K562 (cell line): Measurements from ENCODE around the gene LMNB1.

Experiments used
- CBFA2T2 ChIP-seq: fragments of 450-650 bp; conservative IDR thresholded peaks from 2 replicates; pipeline ENCODE4 v1.6.1; 2017; ENCODE audit warnings: mild to moderate bottlenecking
- ETV6 ChIP-seq, 3 experiments: fragments of 150-350 bp in 1 of 3; sonication (generic) in 1 of 3; formaldehyde crosslinking in 1 of 3; IDR thresholded peaks; 2 replicates each; pipeline versions ENCODE4 v1.6.1 to v1.8.0; 2014 to 2022; ENCODE audit warnings: borderline replicate concordance in 2 of 3, low read depth in 2 of 3, antibody characterized with exemption in 1 of 3, low read length in 1 of 3, mild to moderate bottlenecking in 1 of 3, missing genetic modification reagents in 1 of 3
- NFE2L1 ChIP-seq: fragments of 450-650 bp; IDR thresholded peaks from 2 replicates; pipeline ENCODE4 v1.6.1; 2016; ENCODE audit warnings: missing genetic modification characterization, low read depth, mild to moderate bottlenecking, missing compliant biosample characterization, moderate library complexity, borderline replicate concordance
- POLR2G ChIP-seq: fragments of 200-400 bp; formaldehyde crosslinking; IDR thresholded peaks from 2 replicates; pipeline ENCODE4 v1.6.1; 2017; ENCODE audit warnings: low read depth, mild to moderate bottlenecking, antibody characterized with exemption, low read length, moderate library complexity
- SP2 ChIP-seq: IDR thresholded peaks from 2 replicates; pipeline ENCODE4 v1.6.1; 2011; ENCODE audit warnings: mild to moderate bottlenecking, low read depth, low read length, moderate library complexity; ENCODE audit not compliant: poor library complexity, severe bottlenecking; ENCODE audit errors: extremely low read depth
- TAF1 ChIP-seq: IDR thresholded peaks from 2 replicates; pipeline ENCODE4 v1.6.1; 2011; ENCODE audit warnings: mild to moderate bottlenecking, low read length, moderate library complexity; ENCODE audit not compliant: insufficient read depth, control insufficient read depth, severe bottlenecking; ENCODE audit errors: extremely low read depth
- ZNF143 ChIP-seq: sonication (generic); formaldehyde crosslinking; IDR thresholded peaks from 2 replicates; pipeline ENCODE4 v1.9.0; 2022; ENCODE audit warnings: mild to moderate bottlenecking, missing genetic modification reagents
- ZNF766 ChIP-seq: fragments of 200-800 bp; sonication (Bioruptor generic); conservative IDR thresholded peaks from 2 replicates; pipeline ENCODE4 v1.6.1; 2016; ENCODE audit warnings: missing genetic modification characterization, missing compliant biosample characterization
- TF ChIP-seq, protein P1 (sequence below), 3 experiments: IDR thresholded peaks in 2 of 3; conservative IDR thresholded peaks in 1 of 3; 2 replicates each; pipeline ENCODE4 v1.5.1; 2011 to 2012; ENCODE audit warnings: low read length in 3 of 3, mild to moderate bottlenecking in 3 of 3, control low read depth in 2 of 3, improper control_type of control experiment in 1 of 3, inconsistent platforms in 1 of 3, low read depth in 1 of 3, mixed read lengths in 1 of 3, moderate library complexity in 1 of 3; ENCODE audit not compliant: insufficient read depth in 2 of 3
- TF ChIP-seq, protein P2 (sequence below): IDR thresholded peaks from 2 replicates; pipeline ENCODE4 v1.6.1; 2014; ENCODE audit warnings: antibody characterized with exemption
- TF ChIP-seq, protein P3 (sequence below), 2 experiments: fragments of 450-650 bp; formaldehyde crosslinking in 1 of 2; IDR thresholded peaks; 2 replicates each; pipeline versions ENCODE4 v1.4.0 to v1.6.1; 2014 to 2020; ENCODE audit warnings: mild to moderate bottlenecking in 2 of 2, borderline replicate concordance in 1 of 2, low read depth in 1 of 2

DNA sequence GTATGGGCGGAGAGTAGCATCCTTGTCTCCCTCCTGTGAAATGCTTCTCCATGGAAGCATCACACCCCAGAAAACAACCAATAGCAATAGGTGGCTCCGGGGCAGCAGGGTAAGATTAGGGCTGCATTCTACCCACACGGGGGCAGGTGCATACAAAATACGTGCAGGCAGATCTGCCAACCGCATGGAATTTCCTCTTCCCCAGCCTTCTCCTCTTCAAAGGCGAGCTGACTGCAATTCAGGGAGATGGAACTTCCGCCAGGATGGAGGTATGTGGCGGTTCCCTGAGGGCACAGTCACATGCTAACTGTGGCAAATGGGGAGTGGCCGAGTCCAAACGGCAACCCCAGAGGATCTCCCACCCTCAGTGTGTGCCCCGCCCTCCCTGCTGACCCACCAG, 81.5 kb downstream of the LMNB1 start:
- TF ChIP-seq, protein P1, sequence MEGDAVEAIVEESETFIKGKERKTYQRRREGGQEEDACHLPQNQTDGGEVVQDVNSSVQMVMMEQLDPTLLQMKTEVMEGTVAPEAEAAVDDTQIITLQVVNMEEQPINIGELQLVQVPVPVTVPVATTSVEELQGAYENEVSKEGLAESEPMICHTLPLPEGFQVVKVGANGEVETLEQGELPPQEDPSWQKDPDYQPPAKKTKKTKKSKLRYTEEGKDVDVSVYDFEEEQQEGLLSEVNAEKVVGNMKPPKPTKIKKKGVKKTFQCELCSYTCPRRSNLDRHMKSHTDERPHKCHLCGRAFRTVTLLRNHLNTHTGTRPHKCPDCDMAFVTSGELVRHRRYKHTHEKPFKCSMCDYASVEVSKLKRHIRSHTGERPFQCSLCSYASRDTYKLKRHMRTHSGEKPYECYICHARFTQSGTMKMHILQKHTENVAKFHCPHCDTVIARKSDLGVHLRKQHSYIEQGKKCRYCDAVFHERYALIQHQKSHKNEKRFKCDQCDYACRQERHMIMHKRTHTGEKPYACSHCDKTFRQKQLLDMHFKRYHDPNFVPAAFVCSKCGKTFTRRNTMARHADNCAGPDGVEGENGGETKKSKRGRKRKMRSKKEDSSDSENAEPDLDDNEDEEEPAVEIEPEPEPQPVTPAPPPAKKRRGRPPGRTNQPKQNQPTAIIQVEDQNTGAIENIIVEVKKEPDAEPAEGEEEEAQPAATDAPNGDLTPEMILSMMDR (IDR thresholded peaks at IDR 0.05 in 2 of 3, conservative IDR thresholded peaks at IDR 0.05 in 1 of 3; ENCODE audit: insufficient read depth in 2 of 3, low read depth in 1 of 3, low read length in 3 of 3): no peak
- TF ChIP-seq ETV6 (IDR thresholded peaks at IDR 0.05; ENCODE audit: borderline replicate concordance in 1 of 2, low read depth in 2 of 2, low read length in 1 of 2): no peak
- no peak for TF ChIP-seq ETV6 (CRISPR knock-in tag; IDR thresholded peaks at IDR 0.05; ENCODE audit: borderline replicate concordance)
- no peak for TF ChIP-seq POLR2G
- no peak for TF ChIP-seq ZNF766 (CRISPR knock-in tag)
- no peak for TF ChIP-seq CBFA2T2
- TF ChIP-seq TAF1: no peak
- TF ChIP-seq ZNF143 (CRISPR knock-in tag): no peak
- TF ChIP-seq, protein P2, sequence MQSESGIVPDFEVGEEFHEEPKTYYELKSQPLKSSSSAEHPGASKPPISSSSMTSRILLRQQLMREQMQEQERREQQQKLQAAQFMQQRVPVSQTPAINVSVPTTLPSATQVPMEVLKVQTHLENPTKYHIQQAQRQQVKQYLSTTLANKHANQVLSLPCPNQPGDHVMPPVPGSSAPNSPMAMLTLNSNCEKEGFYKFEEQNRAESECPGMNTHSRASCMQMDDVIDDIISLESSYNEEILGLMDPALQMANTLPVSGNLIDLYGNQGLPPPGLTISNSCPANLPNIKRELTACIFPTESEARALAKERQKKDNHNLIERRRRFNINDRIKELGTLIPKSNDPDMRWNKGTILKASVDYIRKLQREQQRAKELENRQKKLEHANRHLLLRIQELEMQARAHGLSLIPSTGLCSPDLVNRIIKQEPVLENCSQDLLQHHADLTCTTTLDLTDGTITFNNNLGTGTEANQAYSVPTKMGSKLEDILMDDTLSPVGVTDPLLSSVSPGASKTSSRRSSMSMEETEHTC: no peak
- no peak for TF ChIP-seq NFE2L1 (tag)
- TF ChIP-seq SP2: no peak
- TF ChIP-seq, protein P3, sequence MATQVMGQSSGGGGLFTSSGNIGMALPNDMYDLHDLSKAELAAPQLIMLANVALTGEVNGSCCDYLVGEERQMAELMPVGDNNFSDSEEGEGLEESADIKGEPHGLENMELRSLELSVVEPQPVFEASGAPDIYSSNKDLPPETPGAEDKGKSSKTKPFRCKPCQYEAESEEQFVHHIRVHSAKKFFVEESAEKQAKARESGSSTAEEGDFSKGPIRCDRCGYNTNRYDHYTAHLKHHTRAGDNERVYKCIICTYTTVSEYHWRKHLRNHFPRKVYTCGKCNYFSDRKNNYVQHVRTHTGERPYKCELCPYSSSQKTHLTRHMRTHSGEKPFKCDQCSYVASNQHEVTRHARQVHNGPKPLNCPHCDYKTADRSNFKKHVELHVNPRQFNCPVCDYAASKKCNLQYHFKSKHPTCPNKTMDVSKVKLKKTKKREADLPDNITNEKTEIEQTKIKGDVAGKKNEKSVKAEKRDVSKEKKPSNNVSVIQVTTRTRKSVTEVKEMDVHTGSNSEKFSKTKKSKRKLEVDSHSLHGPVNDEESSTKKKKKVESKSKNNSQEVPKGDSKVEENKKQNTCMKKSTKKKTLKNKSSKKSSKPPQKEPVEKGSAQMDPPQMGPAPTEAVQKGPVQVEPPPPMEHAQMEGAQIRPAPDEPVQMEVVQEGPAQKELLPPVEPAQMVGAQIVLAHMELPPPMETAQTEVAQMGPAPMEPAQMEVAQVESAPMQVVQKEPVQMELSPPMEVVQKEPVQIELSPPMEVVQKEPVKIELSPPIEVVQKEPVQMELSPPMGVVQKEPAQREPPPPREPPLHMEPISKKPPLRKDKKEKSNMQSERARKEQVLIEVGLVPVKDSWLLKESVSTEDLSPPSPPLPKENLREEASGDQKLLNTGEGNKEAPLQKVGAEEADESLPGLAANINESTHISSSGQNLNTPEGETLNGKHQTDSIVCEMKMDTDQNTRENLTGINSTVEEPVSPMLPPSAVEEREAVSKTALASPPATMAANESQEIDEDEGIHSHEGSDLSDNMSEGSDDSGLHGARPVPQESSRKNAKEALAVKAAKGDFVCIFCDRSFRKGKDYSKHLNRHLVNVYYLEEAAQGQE (IDR thresholded peaks at IDR 0.05; ENCODE audit: borderline replicate concordance): no peak
- TF ChIP-seq, protein P3 (CRISPR knock-in tag; IDR thresholded peaks at IDR 0.05; ENCODE audit: low read depth): no peak
